Daoy (cell line): ENCODE data around the gene ANHX. TPM values are rescaled to one million over a fixed set of nuclear protein-coding genes. Genes with fewer than 3 reads are reported as not detected.

Experiments used
- DNase-seq: peaks from one replicate; pipeline ENCODE4 v3.0.0-alpha.2; 2015; ENCODE audit warnings: low read depth
- total RNA-seq: library from RNA; depleted of rRNA; stranded (reverse); fragments of >200 nt; shearing (Covaris generic); gene quantifications from 2 replicates; pipeline ENCODE4 v1.2.3, GENCODE V29; 2014; rRNA removed

The ANHX gene
- total RNA-seq, 1 experiment from 2014 or later, result not detected

DNA sequence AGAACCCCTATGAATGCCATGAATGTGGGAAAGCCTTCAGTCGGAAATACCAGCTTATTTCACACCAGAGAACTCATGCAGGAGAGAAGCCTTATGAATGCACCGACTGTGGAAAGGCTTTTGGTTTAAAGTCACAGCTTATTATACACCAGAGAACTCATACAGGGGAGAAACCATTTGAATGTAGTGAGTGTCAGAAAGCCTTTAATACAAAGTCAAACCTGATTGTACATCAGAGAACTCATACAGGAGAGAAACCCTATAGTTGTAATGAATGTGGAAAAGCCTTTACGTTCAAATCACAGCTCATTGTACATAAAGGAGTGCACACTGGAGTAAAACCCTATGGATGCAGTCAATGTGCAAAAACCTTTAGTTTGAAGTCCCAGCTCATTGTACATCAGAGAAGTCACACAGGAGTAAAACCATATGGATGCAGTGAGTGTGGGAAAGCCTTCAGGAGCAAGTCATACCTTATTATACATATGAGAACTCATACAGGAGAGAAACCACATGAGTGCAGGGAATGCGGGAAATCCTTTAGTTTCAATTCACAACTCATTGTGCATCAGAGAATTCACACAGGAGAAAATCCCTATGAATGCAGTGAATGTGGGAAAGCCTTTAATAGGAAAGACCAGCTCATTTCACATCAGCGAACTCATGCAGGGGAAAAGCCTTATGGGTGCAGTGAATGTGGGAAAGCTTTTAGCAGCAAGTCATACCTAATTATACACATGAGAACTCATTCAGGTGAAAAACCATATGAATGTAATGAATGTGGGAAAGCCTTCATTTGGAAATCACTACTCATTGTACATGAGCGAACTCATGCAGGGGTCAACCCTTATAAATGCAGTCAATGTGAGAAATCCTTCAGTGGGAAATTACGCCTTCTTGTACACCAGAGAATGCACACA is 32.1 kb downstream of the ANHX start:
- no peak for DNase-seq

DNA sequence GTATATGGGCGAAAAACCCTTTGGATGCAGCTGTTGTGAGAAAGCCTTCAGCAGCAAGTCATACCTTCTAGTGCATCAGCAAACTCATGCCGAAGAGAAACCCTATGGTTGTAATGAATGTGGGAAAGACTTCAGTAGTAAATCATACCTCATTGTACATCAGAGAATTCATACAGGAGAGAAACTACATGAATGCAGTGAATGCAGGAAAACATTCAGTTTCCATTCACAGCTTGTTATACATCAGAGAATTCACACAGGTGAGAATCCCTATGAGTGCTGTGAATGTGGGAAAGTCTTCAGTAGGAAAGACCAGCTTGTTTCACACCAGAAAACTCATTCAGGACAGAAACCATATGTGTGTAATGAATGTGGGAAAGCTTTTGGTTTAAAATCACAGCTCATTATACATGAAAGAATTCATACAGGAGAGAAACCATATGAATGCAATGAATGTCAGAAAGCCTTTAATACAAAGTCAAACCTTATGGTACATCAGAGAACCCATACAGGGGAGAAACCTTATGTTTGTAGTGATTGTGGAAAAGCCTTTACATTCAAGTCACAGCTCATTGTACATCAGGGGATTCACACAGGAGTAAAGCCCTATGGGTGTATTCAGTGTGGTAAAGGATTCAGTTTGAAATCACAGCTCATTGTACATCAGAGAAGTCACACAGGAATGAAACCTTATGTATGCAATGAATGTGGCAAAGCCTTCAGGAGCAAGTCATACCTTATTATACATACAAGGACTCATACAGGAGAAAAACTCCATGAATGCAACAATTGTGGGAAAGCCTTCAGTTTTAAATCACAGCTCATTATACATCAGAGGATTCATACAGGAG is 33.0 kb downstream of the ANHX start:
- DNase-seq, result no peak

DNA sequence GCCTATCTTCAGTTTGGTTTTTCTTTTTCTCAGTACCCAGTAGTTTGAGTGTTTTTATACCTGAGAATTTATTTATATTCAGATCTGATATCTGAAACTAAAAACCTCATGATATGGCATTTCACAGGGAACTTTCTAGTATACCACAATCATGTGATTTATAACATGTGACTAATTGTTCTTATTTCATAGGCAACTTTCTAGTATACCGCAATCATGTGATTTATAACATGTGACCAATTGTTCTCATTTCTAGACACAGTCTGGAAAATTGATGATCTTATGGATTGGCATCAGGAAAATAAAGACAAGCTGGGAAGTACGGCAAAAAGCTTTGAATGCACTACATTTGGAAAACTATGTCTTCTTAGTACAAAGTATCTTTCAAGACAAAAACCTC is 33.8 kb downstream of the ANHX start:
- no peak for DNase-seq

DNA sequence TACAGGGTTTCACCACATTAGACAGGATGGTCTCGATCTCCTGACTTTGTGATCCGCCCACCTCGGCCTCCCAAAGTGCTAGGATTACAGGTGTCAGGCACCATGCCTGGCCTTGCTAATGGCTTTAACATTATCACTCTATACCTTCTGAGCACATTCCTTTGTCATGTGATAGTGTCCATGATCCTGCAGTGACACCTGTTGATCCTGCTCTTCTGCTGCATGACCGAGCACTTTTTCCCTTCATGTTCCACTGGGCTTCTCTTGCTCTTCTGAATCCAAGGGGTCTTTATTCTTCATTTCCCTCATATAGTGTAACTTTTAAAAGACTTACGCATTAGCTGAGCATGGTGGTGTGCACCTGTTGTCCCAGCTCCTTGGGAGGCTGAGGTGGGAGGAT is 42.8 kb downstream of the ANHX start:
- no peak for DNase-seq

DNA sequence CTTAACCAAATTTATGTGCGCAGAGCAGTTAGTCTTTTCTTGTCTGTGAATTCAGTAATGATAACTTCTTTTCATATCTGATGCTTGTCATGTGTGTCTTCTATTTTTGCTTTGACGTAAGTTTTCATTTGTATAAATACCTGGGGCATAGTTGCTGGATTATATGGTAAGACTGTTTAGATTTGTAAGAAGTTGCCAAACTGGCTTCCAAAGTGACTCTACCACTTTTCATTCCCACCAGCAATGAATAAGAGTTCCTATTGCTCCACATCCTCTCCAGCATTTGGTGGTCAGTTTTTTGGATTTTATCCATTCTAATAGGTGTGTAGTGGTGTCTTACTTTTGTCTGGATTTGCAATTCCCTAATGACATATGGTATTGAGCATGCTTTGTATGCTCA is 45.5 kb downstream of the ANHX start:
- no peak for DNase-seq

DNA sequence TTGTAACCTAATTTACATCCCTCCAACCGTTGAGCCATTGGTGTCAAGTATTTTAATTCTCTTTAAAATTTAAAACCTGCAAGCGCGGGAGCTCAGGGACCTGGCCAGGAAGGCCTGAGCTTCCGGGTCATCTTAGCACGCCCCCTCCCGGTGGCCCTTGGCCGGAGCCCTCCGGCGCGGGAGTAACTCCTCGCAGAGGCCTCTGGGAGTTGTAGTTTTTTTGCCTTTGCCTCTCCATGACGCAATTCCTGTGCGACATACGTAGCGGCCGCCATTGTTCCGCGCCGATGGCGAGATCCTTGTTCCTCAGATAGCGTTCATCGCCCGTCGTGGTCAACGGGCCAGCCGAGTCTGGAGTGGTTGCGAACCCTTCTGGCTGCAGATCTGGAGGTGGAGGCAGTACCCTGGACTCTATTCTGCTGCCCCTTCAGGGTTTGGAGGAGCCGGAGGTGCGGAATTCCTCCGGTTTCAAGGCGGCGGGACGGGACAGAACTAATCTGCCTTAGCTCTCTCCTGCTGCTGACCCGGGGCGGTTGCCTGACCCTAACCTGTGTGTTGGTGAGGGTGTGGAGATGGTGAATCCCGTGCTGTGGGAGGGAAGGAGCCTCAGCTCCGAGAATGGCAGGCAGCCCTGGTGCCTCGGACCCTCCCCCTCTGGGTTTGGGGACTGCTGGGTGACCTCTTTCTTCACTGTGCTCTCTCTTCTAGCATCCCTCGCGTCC is 54.3 kb downstream of the ANHX start, which contains the start of gene ZNF268:
TSS of gene ZNF268 (plus strand) at position 258 of the 722 bp plus-strand sequence. CDS start 503 bp downstream, outside the sequence.
- peak; percentile 87 for DNase-seq

DNA sequence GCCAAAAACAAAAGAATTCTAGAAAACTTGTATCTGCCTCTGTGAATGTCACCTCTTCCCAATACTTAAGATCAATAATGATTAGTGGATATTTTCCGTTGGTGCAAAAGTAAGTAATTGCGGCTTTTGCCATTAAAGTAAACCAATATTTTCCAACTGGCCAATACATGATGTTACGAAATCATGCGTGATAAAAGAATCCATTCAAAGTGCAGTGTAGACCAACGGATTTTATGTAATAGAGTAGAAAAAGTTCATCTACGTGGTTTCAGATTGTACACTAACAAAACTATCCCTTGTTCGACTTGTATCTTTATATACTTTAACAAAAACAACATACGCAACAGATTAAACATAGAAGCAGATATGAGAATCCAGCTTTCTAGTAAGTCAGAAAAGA is 55.0 kb downstream of the ANHX start:
- DNase-seq, result no peak

DNA sequence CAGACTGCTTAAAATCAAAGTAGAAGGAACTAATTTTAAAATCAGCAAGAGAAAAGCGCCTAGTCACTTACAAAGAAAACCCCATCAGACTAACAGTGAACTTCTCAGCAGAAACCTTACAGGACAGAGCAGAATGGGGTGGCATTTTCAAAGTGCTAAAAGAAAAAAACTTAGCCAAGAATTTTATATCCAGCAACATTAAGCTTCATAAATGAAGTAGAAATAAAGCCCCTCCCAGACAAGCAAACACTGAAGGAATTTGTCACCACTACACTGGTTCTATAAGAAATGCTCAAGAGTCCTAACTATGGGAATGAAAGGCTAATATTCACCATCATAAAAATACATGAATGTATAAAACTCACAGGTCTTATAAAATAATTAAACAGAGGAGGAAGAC is 60.8 kb downstream of the ANHX start:
- no peak for DNase-seq

DNA sequence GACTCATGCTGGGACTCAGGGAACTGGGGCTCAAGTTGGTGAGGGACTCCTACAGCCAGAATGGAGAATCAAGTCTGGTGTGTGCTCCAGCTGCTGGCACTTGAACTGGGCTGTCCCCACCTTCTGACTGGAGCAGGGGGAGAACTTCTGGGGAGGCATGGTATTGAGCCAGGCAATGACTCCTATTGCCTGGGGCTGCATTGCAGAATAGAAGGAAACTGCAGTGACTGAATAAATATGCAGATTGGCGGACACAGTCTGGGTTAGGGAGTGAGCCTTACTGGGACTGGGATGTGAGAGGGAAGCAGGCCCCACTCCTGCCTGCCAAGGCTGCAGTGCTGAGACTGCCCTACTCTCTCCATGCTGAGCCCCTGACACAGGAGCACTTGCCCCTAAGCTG is 63.2 kb downstream of the ANHX start:
- DNase-seq, result no peak

Other genes starting within 250 kb of the ANHX start
- 6.9 and 9.8 TPM in 2 replicates for gene ZNF26, start 249.5 kb downstream of the ANHX start, total RNA-seq
- 11.3 and 15.7 TPM in 2 replicates for gene ZNF84, start 198.4 kb downstream of the ANHX start, total RNA-seq
- 8.6 and 9.1 TPM in 2 replicates for gene ZNF140, start 155.0 kb downstream of the ANHX start, total RNA-seq
- gene ZNF891, start 105.6 kb downstream of the ANHX start, total RNA-seq, result 0.51 and 0.77 TPM in 2 replicates
- gene ZNF10, start 105.2 kb downstream of the ANHX start, total RNA-seq, result 3.0 and 5.8 TPM in 2 replicates
- 13.7 and 22.3 TPM in 2 replicates for gene ZNF268, start 54.4 kb downstream of the ANHX start, total RNA-seq